Liver (tissue), 9 donors: ENCODE data around the gene RAB37. TPM values are rescaled to one million over a fixed set of nuclear protein-coding genes. Genes with fewer than 3 reads are reported as not detected.

Source experiments
- DNase-seq: peaks from one replicate; pipeline ENCODE4 v3.0.0-alpha.2; 2017; ENCODE audit warnings: low spot score
- H3K27ac ChIP-seq, 2 donors: one replicate each; pipeline ENCODE4 v1.7.0; 2013; ENCODE audit warnings: inconsistent platforms in 2 of 2, low read length in 2 of 2, control low read depth in 1 of 2, low read depth in 1 of 2, mild to moderate bottlenecking in 1 of 2
- H3K27me3 ChIP-seq, 4 donors: one replicate each; pipeline versions ENCODE4 v1.6.1 to v1.7.0; 2013; ENCODE audit warnings: low read length in 3 of 4, inconsistent platforms in 1 of 4, mild to moderate bottlenecking in 1 of 4, moderate library complexity in 1 of 4; ENCODE audit not compliant: control insufficient read depth in 4 of 4, insufficient read depth in 4 of 4
- H3K36me3 ChIP-seq, 4 donors: one replicate each; pipeline versions ENCODE4 v1.6.1 to v1.7.0; 2013; ENCODE audit warnings: low read length in 3 of 4, mild to moderate bottlenecking in 3 of 4, low read depth in 1 of 4, moderate library complexity in 1 of 4; ENCODE audit not compliant: control insufficient read depth in 4 of 4, insufficient read depth in 3 of 4
- H3K4me1 ChIP-seq, 4 donors: one replicate each; pipeline versions ENCODE4 v1.6.1 to v1.7.0; 2013; ENCODE audit warnings: low read length in 3 of 4, mild to moderate bottlenecking in 3 of 4, moderate library complexity in 1 of 4; ENCODE audit not compliant: control insufficient read depth in 4 of 4, insufficient read depth in 4 of 4
- H3K4me3 ChIP-seq, 3 donors: one replicate each; pipeline versions ENCODE4 v1.6.1 to v1.7.0; 2013; ENCODE audit warnings: low read length in 3 of 3, control low read depth in 1 of 3, low read depth in 1 of 3, mild to moderate bottlenecking in 1 of 3
- H3K9ac ChIP-seq, 2 donors: one replicate each; pipeline ENCODE4 v1.7.0; 2013; ENCODE audit warnings: low read length in 2 of 2, mild to moderate bottlenecking in 2 of 2, moderate library complexity in 2 of 2, control low read depth in 1 of 2, low read depth in 1 of 2
- H3K9me3 ChIP-seq, 4 donors: one replicate each; pipeline versions ENCODE4 v1.6.1 to v1.7.0; 2013; ENCODE audit warnings: low read length in 3 of 4; ENCODE audit not compliant: control insufficient read depth in 4 of 4
- ATF3 ChIP-seq: IDR thresholded peaks from 2 replicates; pipeline ENCODE4 v1.6.1; 2016; ENCODE audit warnings: antibody characterized with exemption
- CTCF ChIP-seq: fragments of 150-350 bp; IDR thresholded peaks from 2 replicates; pipeline ENCODE4 v1.5.1; 2017; ENCODE audit warnings: improper control_type of control experiment, low read depth, low read length; ENCODE audit not compliant: missing input control
- EGR1 ChIP-seq, 2 donors: IDR thresholded peaks; 2 replicates each; pipeline ENCODE4 v1.6.1; 2016 to 2018; ENCODE audit warnings: antibody characterized with exemption in 2 of 2, low read depth in 2 of 2
- FOXA1 ChIP-seq: IDR thresholded peaks from 2 replicates; pipeline ENCODE4 v1.6.1; 2016; ENCODE audit warnings: antibody characterized with exemption
- FOXA2 ChIP-seq: IDR thresholded peaks from 2 replicates; pipeline ENCODE4 v1.6.1; 2016; ENCODE audit warnings: antibody characterized with exemption
- GABPA ChIP-seq, 2 donors: IDR thresholded peaks in 1 of 2; conservative IDR thresholded peaks in 1 of 2; 2 replicates each; pipeline ENCODE4 v1.6.1; 2016; ENCODE audit warnings: antibody characterized with exemption in 2 of 2, mild to moderate bottlenecking in 1 of 2, moderate library complexity in 1 of 2
- HNF4A ChIP-seq, 2 donors: conservative IDR thresholded peaks; 2 replicates each; pipeline ENCODE4 v1.6.1; 2016; ENCODE audit warnings: antibody characterized with exemption in 2 of 2, mild to moderate bottlenecking in 2 of 2
- HNF4G ChIP-seq: IDR thresholded peaks from 2 replicates; pipeline ENCODE4 v1.6.1; 2016; ENCODE audit warnings: antibody characterized with exemption
- JUND ChIP-seq, 2 donors: IDR thresholded peaks; 2 replicates each; pipeline ENCODE4 v1.6.1; 2016; ENCODE audit warnings: antibody characterized with exemption in 2 of 2
- MAX ChIP-seq: IDR thresholded peaks from 2 replicates; pipeline ENCODE4 v1.6.1; 2016; ENCODE audit warnings: antibody characterized with exemption
- NR2F2 ChIP-seq: IDR thresholded peaks from 2 replicates; pipeline ENCODE4 v1.6.1; 2016; ENCODE audit warnings: antibody characterized with exemption
- RAD21 ChIP-seq, 2 donors: IDR thresholded peaks; 2 replicates each; pipeline ENCODE4 v1.6.1; 2016; ENCODE audit warnings: antibody characterized with exemption in 2 of 2, mild to moderate bottlenecking in 2 of 2
- REST ChIP-seq: IDR thresholded peaks from 2 replicates; pipeline ENCODE4 v1.6.1; 2016; ENCODE audit warnings: antibody characterized with exemption, mild to moderate bottlenecking
- RXRA ChIP-seq, 2 donors: IDR thresholded peaks; 2 replicates each; pipeline ENCODE4 v1.6.1; 2017 to 2018; ENCODE audit warnings: antibody characterized with exemption in 2 of 2, mild to moderate bottlenecking in 1 of 2
- SP1 ChIP-seq: IDR thresholded peaks from 2 replicates; pipeline ENCODE4 v1.6.1; 2018; ENCODE audit warnings: antibody characterized with exemption, mild to moderate bottlenecking
- TAF1 ChIP-seq: conservative IDR thresholded peaks from 2 replicates; pipeline ENCODE4 v1.6.1; 2016; ENCODE audit warnings: antibody characterized with exemption, mild to moderate bottlenecking
- YY1 ChIP-seq: IDR thresholded peaks from 2 replicates; pipeline ENCODE4 v1.6.1; 2016; ENCODE audit warnings: antibody characterized with exemption, mild to moderate bottlenecking
- ZBTB33 ChIP-seq: IDR thresholded peaks from 2 replicates; pipeline ENCODE4 v1.6.1; 2016; ENCODE audit warnings: antibody characterized with exemption
- WGBS: extraction: QIAGEN DNeasy Blood & Tissue Kit; methylation state at CpG from one replicate; pipeline ENCODE4 v1.1.7; 2013; 5-methylcytosine and 5-hydroxymethylcytosine counted together
- polyA plus RNA-seq, 2 donors: library from polyadenylated mRNA; stranded (reverse) in 1 of 2; unstranded in 1 of 2; fragments of 200-250 nt in 1 of 2; fragments of >200 nt in 1 of 2; fragmentation: Nextera tagmentation in 1 of 2; extraction: Ambion mirVana in 1 of 2; gene quantifications; one replicate each; pipeline versions ENCODE4 v1.2.1 to v1.2.3, GENCODE V29; 2013 to 2015
- total RNA-seq, 2 donors: library from RNA; depleted of rRNA; stranded (reverse); fragments of >200 nt; gene quantifications; one replicate each; pipeline ENCODE4 v1.2.3, GENCODE V29; 2014
- donor health status: healthy.
- donor health status: healthy.
- donor health status: healthy.
- donor health status: healthy.
- donor health status: healthy.

RAB37 gene
- total and polyA plus RNA-seq, 4 donors, result 5.1 to 8.8 (median 5.6) TPM

- TF ChIP-seq GABPA (IDR thresholded peaks at IDR 0.05 in 1 of 2, conservative IDR thresholded peaks at IDR 0.05 in 1 of 2), result no peak
- TF ChIP-seq EGR1 (IDR thresholded peaks at IDR 0.05; ENCODE audit: low read depth in 2 of 2), result no peak
- no peak for TF ChIP-seq CTCF
Observed at GRCh38 chr17:74782571-74782970, 45.5 kb downstream of the RAB37 start (continued).

GRCh38 chr17:74784125-74784810, 47.2 kb downstream of the RAB37 start:
- peaks cover 0 to 7% (median 1%) of the 10 kb centered on the region in 4 donors for H3K4me1 ChIP-seq
- no peak for TF ChIP-seq TAF1
- no peak for TF ChIP-seq MAX
- no peak for TF ChIP-seq YY1
- no peak for TF ChIP-seq ZBTB33
- TF ChIP-seq FOXA1, result no peak
- no peak for TF ChIP-seq HNF4A (conservative IDR thresholded peaks at IDR 0.05)
- no peak for TF ChIP-seq GABPA (IDR thresholded peaks at IDR 0.05 in 1 of 2, conservative IDR thresholded peaks at IDR 0.05 in 1 of 2)
- TF ChIP-seq RXRA (IDR thresholded peaks at IDR 0.05), result no peak
- no peak for TF ChIP-seq JUND (IDR thresholded peaks at IDR 0.05)
- TF ChIP-seq RAD21 (IDR thresholded peaks at IDR 0.05), result no peak
- no peak for TF ChIP-seq FOXA2
- no peak for TF ChIP-seq CTCF
- no peak for TF ChIP-seq ATF3
- no peak for TF ChIP-seq SP1
- TF ChIP-seq EGR1 (IDR thresholded peaks at IDR 0.05; ENCODE audit: low read depth in 2 of 2), result no peak
- no peak for TF ChIP-seq NR2F2
- TF ChIP-seq REST, result no peak
- TF ChIP-seq HNF4G, result no peak
- 87% methylated on average over 5 of the region's 5 CpGs for whole genome bisulfite sequencing

More at GRCh38 chr17:74784125-74784810, 47.2 kb downstream of the RAB37 start:
- Histone ChIP-seq H3K9me3 (no peaks in the 10 kb centered on the region), H3K4me3 (no peak overlapping the region), H3K27ac (no peak overlapping the region), H3K36me3 (peaks cover 0 to 6% (median 2%) of the 10 kb centered on the region in 4 donors), H3K9ac (no peak overlapping the region), H3K27me3 (no peaks in the 10 kb centered on the region)
- no peak for DNase-seq
